22Rv1 (cell line): ENCODE data around the gene LRRN3.

Experiments used
- ZFX ChIP-seq: fragments of 450-650 bp; IDR thresholded peaks from 2 replicates; pipeline ENCODE4 v1.6.1; 2017; ENCODE audit warnings: antibody characterized with exemption, borderline replicate concordance
- TF ChIP-seq, protein P1 (sequence below): fragments of 450-650 bp; IDR thresholded peaks from 2 replicates; pipeline ENCODE4 v1.5.1; 2017; ENCODE audit warnings: mild to moderate bottlenecking

DNA sequence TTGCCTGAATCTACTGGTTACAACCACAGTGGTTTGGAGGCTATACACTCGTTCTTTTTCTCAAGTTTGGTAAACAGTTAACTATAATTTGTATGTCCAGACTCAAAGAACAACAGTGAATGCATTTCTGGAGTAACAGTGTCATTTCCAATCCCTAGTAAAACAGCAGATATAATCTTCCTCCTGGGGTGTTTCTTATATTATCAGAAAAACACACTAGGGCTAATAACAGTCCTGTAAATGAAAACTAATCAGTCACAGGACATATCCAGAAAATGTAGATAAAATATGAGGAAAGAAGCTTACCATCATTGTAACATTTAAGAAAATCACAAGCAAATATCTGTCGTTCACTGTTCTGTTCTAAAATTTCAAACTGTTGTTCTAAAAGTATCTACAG is 82.6 kb downstream of the LRRN3 start:
- TF ChIP-seq, protein P1, sequence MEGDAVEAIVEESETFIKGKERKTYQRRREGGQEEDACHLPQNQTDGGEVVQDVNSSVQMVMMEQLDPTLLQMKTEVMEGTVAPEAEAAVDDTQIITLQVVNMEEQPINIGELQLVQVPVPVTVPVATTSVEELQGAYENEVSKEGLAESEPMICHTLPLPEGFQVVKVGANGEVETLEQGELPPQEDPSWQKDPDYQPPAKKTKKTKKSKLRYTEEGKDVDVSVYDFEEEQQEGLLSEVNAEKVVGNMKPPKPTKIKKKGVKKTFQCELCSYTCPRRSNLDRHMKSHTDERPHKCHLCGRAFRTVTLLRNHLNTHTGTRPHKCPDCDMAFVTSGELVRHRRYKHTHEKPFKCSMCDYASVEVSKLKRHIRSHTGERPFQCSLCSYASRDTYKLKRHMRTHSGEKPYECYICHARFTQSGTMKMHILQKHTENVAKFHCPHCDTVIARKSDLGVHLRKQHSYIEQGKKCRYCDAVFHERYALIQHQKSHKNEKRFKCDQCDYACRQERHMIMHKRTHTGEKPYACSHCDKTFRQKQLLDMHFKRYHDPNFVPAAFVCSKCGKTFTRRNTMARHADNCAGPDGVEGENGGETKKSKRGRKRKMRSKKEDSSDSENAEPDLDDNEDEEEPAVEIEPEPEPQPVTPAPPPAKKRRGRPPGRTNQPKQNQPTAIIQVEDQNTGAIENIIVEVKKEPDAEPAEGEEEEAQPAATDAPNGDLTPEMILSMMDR: no peak
- no peak for TF ChIP-seq ZFX
